VCaP (cell line): ENCODE results near the gene PLXNA3.

Experiments
- H3K27ac ChIP-seq: fragments of 450-650 bp; 2 replicates; pipeline ENCODE4 v1.5.1; 2017
- TF ChIP-seq, protein P1 (sequence below): fragments of 450-650 bp; conservative IDR thresholded peaks from 2 replicates; pipeline ENCODE4 v1.5.1; 2017; ENCODE audit warnings: mild to moderate bottlenecking, moderate library complexity

The PLXNA3 gene

DNA sequence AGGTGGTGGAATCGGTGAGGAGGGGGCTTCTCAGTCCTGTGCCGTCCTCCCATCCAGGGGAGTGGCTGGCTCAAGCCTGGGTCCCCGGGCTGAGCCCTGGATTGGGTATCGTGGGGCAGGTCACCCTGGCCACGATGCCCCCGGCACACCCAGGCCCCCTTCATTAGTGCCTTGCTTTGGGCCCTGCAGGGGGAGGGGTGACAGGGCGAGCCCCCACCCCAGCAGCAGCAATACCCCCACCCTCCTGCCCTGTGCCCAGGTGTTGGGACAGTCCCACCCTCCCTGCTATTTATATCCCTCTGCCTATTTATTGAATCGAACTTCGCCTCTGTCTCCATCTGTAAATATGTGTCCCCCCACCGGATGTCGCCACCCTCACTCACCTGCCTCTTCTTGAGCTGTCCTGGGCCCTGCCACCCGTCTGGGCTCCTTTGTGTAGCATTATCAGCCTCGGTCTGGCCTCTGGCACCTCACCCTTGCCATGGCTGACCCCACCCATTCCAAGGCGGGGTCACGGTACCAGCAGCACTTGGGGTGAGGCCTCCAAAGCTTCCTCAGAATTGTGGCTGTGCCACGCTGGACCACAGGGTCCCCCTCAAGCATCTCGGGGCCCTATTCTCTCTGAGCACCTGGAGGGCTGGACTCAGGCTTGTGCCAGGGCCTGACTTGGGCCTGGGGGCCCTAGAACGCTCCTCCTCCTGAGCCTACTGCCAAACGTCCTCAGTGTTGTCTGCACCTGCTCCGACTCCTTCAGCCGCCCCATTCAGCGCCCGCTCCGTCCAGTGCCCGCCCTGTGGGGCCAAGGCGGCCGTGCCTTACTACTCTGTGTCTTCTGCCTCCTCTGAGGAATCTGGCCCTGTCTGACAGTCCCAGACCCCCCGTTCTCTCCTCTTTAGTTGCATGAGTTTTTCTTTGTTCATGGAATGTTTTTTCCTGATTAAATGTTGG lies 14.9 kb downstream of the PLXNA3 start:
- no peak overlapping the region for H3K27ac ChIP-seq
- TF ChIP-seq, protein P1, sequence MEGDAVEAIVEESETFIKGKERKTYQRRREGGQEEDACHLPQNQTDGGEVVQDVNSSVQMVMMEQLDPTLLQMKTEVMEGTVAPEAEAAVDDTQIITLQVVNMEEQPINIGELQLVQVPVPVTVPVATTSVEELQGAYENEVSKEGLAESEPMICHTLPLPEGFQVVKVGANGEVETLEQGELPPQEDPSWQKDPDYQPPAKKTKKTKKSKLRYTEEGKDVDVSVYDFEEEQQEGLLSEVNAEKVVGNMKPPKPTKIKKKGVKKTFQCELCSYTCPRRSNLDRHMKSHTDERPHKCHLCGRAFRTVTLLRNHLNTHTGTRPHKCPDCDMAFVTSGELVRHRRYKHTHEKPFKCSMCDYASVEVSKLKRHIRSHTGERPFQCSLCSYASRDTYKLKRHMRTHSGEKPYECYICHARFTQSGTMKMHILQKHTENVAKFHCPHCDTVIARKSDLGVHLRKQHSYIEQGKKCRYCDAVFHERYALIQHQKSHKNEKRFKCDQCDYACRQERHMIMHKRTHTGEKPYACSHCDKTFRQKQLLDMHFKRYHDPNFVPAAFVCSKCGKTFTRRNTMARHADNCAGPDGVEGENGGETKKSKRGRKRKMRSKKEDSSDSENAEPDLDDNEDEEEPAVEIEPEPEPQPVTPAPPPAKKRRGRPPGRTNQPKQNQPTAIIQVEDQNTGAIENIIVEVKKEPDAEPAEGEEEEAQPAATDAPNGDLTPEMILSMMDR: no peak

GRCh38 chrX:154473683-154474082 lies 15.6 kb downstream of the PLXNA3 start:
- TF ChIP-seq, protein P1: no peak
- no peak overlapping the region for H3K27ac ChIP-seq

- TF ChIP-seq, protein P1: no peak
- H3K27ac ChIP-seq: no peak overlapping the region
These were observed 18.7 kb downstream of the PLXNA3 start for GRCh38 chrX:154476821-154477220.

DNA sequence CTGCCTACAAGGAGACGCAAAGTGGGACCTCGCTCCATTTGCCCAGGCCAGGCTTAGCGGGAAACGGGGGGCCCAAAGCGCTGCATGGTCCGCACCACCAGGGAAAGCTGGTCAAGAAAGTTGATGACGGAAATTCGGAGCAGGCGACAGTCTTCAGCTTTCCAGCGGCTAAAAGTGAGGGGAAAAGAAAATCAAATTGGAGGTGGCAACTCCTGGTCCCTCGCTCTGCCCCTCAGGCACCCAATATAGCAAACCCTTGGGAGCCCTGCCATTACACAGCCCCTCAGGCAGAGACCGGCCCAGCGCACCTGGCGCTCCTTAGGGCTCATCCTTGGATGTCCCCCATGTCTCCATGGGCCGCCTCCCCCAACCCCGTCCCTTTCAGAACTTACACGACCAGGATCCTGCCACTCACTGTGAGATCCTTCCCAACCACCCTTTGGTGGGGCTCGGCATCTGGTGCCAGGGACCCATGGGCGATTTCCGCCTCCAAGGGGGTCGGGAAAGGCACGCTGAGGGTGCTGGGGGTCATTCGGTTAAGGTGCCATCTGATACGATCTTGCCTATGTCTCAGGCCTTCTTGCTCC lies 19.9 kb downstream of the PLXNA3 start:
- TF ChIP-seq, protein P1: no peak
- H3K27ac ChIP-seq: peak overlapping the region; percentile 68

GRCh38 chrX:154478728-154479622 lies 20.9 kb downstream of the PLXNA3 start, which contains the start of gene LAGE3:
TSS of gene LAGE3 (minus strand) at chrX:154479281. CDS start at chrX:154478915, 366 bp downstream.
- H3K27ac ChIP-seq: peak within 1 kb of the TSS; percentile 68
- TF ChIP-seq, protein P1: no peak

GRCh38 chrX:154481195-154481594 lies 23.1 kb downstream of the PLXNA3 start:
- H3K27ac ChIP-seq: no peak overlapping the region
- TF ChIP-seq, protein P1: no peak
